ENCODE data around the gene LDLR.
"Not testable (repeated sequence)": the region's sequence is repeated elsewhere in the genome, so short reads cannot be mapped to it uniquely, and the experiment has no call there.

The LDLR gene

GRCh38 chr19:11173516-11174155, 84.4 kb downstream of the LDLR start:
- no peak for DNase-seq (ENCODE audit: low spot score)

- DNase-seq (ENCODE audit: low spot score), result no peak
Measured at GRCh38 chr19:11174336-11174735, 85.1 kb downstream of the LDLR start.

DNA sequence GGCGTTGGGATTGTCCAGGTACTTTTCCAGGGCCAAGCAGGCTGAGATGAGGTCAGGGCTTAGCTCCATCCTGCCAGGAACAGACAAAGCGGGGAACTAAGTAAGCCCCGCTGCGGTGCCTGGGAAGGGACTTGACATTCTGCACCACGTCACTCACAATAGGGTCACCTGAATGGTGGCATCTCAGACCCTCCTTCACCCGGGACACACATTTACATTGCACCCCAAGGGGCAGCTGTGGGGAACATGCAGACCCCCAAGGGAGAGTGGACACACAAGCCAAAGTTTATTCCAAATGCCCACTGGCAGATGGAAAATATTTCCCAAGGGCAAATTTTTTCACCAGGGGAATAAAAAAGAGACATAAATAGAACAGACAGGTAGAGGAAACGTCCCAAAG, 86.7 kb downstream of the LDLR start:
- DNase-seq (ENCODE audit: low spot score), result no peak

GRCh38 chr19:11176466-11177193, 87.4 kb downstream of the LDLR start:
- no peak for DNase-seq (ENCODE audit: low spot score)

DNA sequence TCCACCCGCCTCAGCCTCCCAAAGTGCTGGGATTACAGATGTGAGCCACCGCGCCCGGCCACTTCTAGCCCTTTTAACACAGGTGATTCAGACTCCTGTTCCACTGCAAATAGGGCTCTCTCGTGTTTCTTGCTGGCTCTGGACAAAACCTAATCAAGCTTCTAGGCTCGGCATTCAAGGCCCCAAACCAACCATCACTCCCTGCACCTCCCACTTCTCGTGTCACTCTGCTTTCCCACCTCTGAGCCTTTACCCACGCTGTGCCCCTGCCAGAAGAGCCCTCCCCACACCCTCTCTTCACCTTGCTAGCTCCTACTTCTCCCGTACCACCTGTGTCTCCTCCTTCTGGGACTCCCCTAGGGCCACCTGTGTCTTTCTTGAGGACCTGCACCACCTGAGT, 88.3 kb downstream of the LDLR start:
- DNase-seq (ENCODE audit: low spot score), result no peak

DNA sequence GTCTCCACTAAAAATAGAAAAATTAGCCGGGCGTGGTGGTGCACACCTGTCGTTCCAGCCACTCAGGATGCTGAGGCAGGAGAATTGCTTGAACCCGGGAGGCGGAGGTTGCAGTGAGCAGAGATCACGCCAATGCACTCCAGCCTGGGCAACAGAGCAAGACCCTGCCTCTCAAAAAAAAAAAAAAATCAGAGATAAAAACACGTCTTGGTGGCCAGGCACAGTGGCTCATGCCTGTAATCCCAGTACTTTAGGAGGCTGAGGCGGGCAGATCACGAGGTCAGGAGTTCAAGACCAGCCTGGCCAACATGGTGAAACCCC, 89.8 kb downstream of the LDLR start:
- not testable (repeated sequence) for DNase-seq (ENCODE audit: low spot score)

DNA sequence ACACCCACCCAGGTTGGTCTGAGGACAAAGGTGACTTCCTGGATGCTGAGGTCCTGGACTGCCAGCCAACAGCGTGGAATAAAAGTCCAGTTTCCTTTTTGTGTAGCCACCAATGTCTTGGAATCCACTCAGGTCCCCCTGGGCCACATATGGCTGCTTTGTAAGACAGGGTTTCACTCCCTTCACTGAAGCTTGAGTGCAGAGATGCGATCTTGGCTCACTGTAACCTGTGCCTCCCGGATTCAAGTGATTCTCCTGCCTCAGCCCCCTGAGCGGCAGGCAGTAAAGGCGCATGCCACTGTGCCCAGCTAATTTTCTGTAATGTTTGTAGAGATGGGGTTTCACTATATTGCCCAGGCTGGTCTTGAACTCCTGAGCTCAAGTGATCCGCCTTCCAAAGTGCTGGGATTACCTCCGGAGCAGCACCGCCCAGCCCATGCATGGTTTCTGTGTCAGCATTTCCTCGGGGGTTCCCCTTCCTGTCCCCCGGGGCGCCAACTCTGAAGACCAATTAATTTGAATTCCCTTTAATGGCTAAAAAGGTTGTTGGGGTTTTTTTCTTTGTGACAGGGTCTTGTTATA, 90.5 kb downstream of the LDLR start:
- no peak for DNase-seq (ENCODE audit: low spot score)

GRCh38 chr19:11180346-11180745, 91.1 kb downstream of the LDLR start:
- no peak for DNase-seq (ENCODE audit: low spot score)

- not testable (repeated sequence) for DNase-seq (ENCODE audit: low spot score)
Measured at GRCh38 chr19:11180975-11181374, 91.7 kb downstream of the LDLR start.

GRCh38 chr19:11181488-11181887, 92.2 kb downstream of the LDLR start:
- no peak for DNase-seq (ENCODE audit: low spot score)

All from kidney tubule cell (primary cell).